GM12878 (cell line): ENCODE results near the gene CSAD. TPM values are rescaled to one million over a fixed set of nuclear protein-coding genes. Genes with fewer than 3 reads are reported as not detected.

ENCODE experiments used
- polyA plus RNA-seq, 11 experiments: library from polyadenylated mRNA; depleted of rRNA in 4 of 11; unstranded in 6 of 11; stranded (reverse) in 5 of 11; fragments of >200 nt; fragmentation: Nextera tagmentation in 4 of 11; fragmentation: Illumina TruSeq in 1 of 11; extraction: Ambion mirVana in 4 of 11; extraction: Trizol in 1 of 11; gene quantifications; 1 replicate in 1 of 11; 2 replicates in 10 of 11; pipeline versions ENCODE4 v1.2.1 to v1.2.3, GENCODE V29; 2011 to 2016; ENCODE audit warnings: inconsistent platforms in 2 of 11, missing spikeins in 2 of 11, low read depth in 1 of 11
- small RNA-seq: library from RNA; depleted of rRNA; stranded (forward); fragments of <200 nt; gene quantifications from one replicate; pipeline ENCODE3, GENCODE V24; 2014
- total RNA-seq, 4 experiments: library from RNA; depleted of rRNA in 3 of 4; stranded (reverse); fragments of >200 nt in 3 of 4; fragmentation: Illumina TruSeq in 1 of 4; extraction: Trizol in 1 of 4; gene quantifications; 2 replicates each; pipeline versions ENCODE4 v1.2.1 to v1.2.3, GENCODE V29; 2013 to 2021

Gene CSAD
- total and polyA plus RNA-seq, 10 of the 15 experiments (the other 5 are each of a cell fraction or from before 2014, with no cell fraction given) = 1.1 to 20.4 (median 6.2) TPM

Small RNA genes within 50 kb of the gene (small RNA-seq; reads per million reads assigned to genes)
- gene HIGD1AP1 = not detected
- not detected for gene RNU6-333P

Other genes with a start within 250 kb of the CSAD start
Only the 7 nearest of the 16 such genes appear.
- gene SPRYD3, start 101.5 kb downstream of the CSAD start, total RNA-seq (2014; rRNA removed) = 18.7 and 21.0 TPM in 2 replicates
- 10.4 and 11.2 TPM in 2 replicates for gene SPRYD3, start 101.5 kb downstream of the CSAD start, total RNA-seq (2014; rRNA removed; fragmentation: Illumina TruSeq; extraction: Trizol)
- 24.7 and 27.7 TPM in 2 replicates for gene SPRYD3, start 101.5 kb downstream of the CSAD start, total RNA-seq (2021)
- 12.4 and 19.4 TPM in 2 replicates for gene SPRYD3, start 101.5 kb downstream of the CSAD start, polyA plus RNA-seq (2011; rRNA removed)
- gene SPRYD3, start 101.5 kb downstream of the CSAD start, polyA plus RNA-seq (2014; fragmentation: Illumina TruSeq; extraction: Trizol) = 9.4 and 18.3 TPM in 2 replicates
- gene SPRYD3, start 101.5 kb downstream of the CSAD start, polyA plus RNA-seq (2014; fragmentation: Nextera tagmentation; extraction: Ambion mirVana) = 1 to 10 TPM; 2.3 to 3.5 TPM
- gene SPRYD3, start 101.5 kb downstream of the CSAD start, polyA plus RNA-seq (2014; rRNA removed) = 21.4 and 21.7 TPM in 2 replicates
- 10 to 100 TPM; 26.2 to 26.4 TPM for gene SPRYD3, start 101.5 kb downstream of the CSAD start, polyA plus RNA-seq (2016; fragmentation: Nextera tagmentation; extraction: Ambion mirVana)
- gene IGFBP6, start 83.3 kb downstream of the CSAD start, total RNA-seq (2014; rRNA removed) = 0.56 TPM in 1 of 2 replicates, not detected in the other
- not detected in 2 replicates for gene IGFBP6, start 83.3 kb downstream of the CSAD start, total RNA-seq (2014; rRNA removed; fragmentation: Illumina TruSeq; extraction: Trizol)
- gene IGFBP6, start 83.3 kb downstream of the CSAD start, total RNA-seq (2021) = 0.64 and 0.87 TPM in 2 replicates
- gene IGFBP6, start 83.3 kb downstream of the CSAD start, polyA plus RNA-seq (2011; rRNA removed) = 0.16 and 0.60 TPM in 2 replicates
- not detected in 2 replicates for gene IGFBP6, start 83.3 kb downstream of the CSAD start, polyA plus RNA-seq (2014; fragmentation: Illumina TruSeq; extraction: Trizol)
- gene IGFBP6, start 83.3 kb downstream of the CSAD start, polyA plus RNA-seq (2014; fragmentation: Nextera tagmentation; extraction: Ambion mirVana) = under 1 TPM in 1 of 2 experiments, not detected in 1; 0.09 TPM
- gene IGFBP6, start 83.3 kb downstream of the CSAD start, polyA plus RNA-seq (2014; rRNA removed) = 0.35 and 0.84 TPM in 2 replicates
- under 1 TPM; 0.44 to 0.80 TPM for gene IGFBP6, start 83.3 kb downstream of the CSAD start, polyA plus RNA-seq (2016; fragmentation: Nextera tagmentation; extraction: Ambion mirVana)
- gene SOAT2, start 77.4 kb downstream of the CSAD start, total RNA-seq (2014; rRNA removed) = 1.2 and 1.6 TPM in 2 replicates
- 0.60 and 0.67 TPM in 2 replicates for gene SOAT2, start 77.4 kb downstream of the CSAD start, total RNA-seq (2014; rRNA removed; fragmentation: Illumina TruSeq; extraction: Trizol)
- 1.6 and 1.9 TPM in 2 replicates for gene SOAT2, start 77.4 kb downstream of the CSAD start, total RNA-seq (2021)
- 0.24 and 0.30 TPM in 2 replicates for gene SOAT2, start 77.4 kb downstream of the CSAD start, polyA plus RNA-seq (2011; rRNA removed)
- 0.43 and 0.78 TPM in 2 replicates for gene SOAT2, start 77.4 kb downstream of the CSAD start, polyA plus RNA-seq (2014; fragmentation: Illumina TruSeq; extraction: Trizol)
- gene SOAT2, start 77.4 kb downstream of the CSAD start, polyA plus RNA-seq (2014; fragmentation: Nextera tagmentation; extraction: Ambion mirVana) = under 1 TPM; 0.08 to 0.33 TPM
- 1.7 and 2.4 TPM in 2 replicates for gene SOAT2, start 77.4 kb downstream of the CSAD start, polyA plus RNA-seq (2014; rRNA removed)
- gene SOAT2, start 77.4 kb downstream of the CSAD start, polyA plus RNA-seq (2016; fragmentation: Nextera tagmentation; extraction: Ambion mirVana) = under 1 TPM; 0.46 to 0.72 TPM
- 11.6 and 12.6 TPM in 2 replicates for gene ZNF740, start 203 bp downstream of the CSAD start, total RNA-seq (2014; rRNA removed)
- gene ZNF740, start 203 bp downstream of the CSAD start, total RNA-seq (2014; rRNA removed; fragmentation: Illumina TruSeq; extraction: Trizol) = 9.9 and 11.8 TPM in 2 replicates
- 29.0 and 33.6 TPM in 2 replicates for gene ZNF740, start 203 bp downstream of the CSAD start, total RNA-seq (2021)
- 29.5 and 30.9 TPM in 2 replicates for gene ZNF740, start 203 bp downstream of the CSAD start, polyA plus RNA-seq (2011; rRNA removed)
- 14.2 and 21.6 TPM in 2 replicates for gene ZNF740, start 203 bp downstream of the CSAD start, polyA plus RNA-seq (2014; fragmentation: Illumina TruSeq; extraction: Trizol)
- gene ZNF740, start 203 bp downstream of the CSAD start, polyA plus RNA-seq (2014; fragmentation: Nextera tagmentation; extraction: Ambion mirVana) = 1 to 10 TPM; 1.4 to 1.8 TPM
- 12.9 and 19.1 TPM in 2 replicates for gene ZNF740, start 203 bp downstream of the CSAD start, polyA plus RNA-seq (2014; rRNA removed)
- gene ZNF740, start 203 bp downstream of the CSAD start, polyA plus RNA-seq (2016; fragmentation: Nextera tagmentation; extraction: Ambion mirVana) = 1 to 10 TPM; 4.1 to 5.6 TPM
- gene ITGB7, start 26.3 kb upstream of the CSAD start, total RNA-seq (2014; rRNA removed) = 366 and 425 TPM in 2 replicates
- gene ITGB7, start 26.3 kb upstream of the CSAD start, total RNA-seq (2014; rRNA removed; fragmentation: Illumina TruSeq; extraction: Trizol) = 158 and 166 TPM in 2 replicates
- gene ITGB7, start 26.3 kb upstream of the CSAD start, total RNA-seq (2021) = 459 and 487 TPM in 2 replicates
- gene ITGB7, start 26.3 kb upstream of the CSAD start, polyA plus RNA-seq (2011; rRNA removed) = 130 and 234 TPM in 2 replicates
- 95.4 and 174 TPM in 2 replicates for gene ITGB7, start 26.3 kb upstream of the CSAD start, polyA plus RNA-seq (2014; fragmentation: Illumina TruSeq; extraction: Trizol)
- gene ITGB7, start 26.3 kb upstream of the CSAD start, polyA plus RNA-seq (2014; fragmentation: Nextera tagmentation; extraction: Ambion mirVana) = 10 to 100 TPM; 54.5 to 99.5 TPM
- 282 and 333 TPM in 2 replicates for gene ITGB7, start 26.3 kb upstream of the CSAD start, polyA plus RNA-seq (2014; rRNA removed)
- gene ITGB7, start 26.3 kb upstream of the CSAD start, polyA plus RNA-seq (2016; fragmentation: Nextera tagmentation; extraction: Ambion mirVana) = 100 to 1,000 TPM; 269 to 332 TPM
- gene RARG, start 51.3 kb upstream of the CSAD start, total RNA-seq (2014; rRNA removed) = 3.4 and 4.0 TPM in 2 replicates
- 3.0 and 3.9 TPM in 2 replicates for gene RARG, start 51.3 kb upstream of the CSAD start, total RNA-seq (2014; rRNA removed; fragmentation: Illumina TruSeq; extraction: Trizol)
- gene RARG, start 51.3 kb upstream of the CSAD start, total RNA-seq (2021) = 7.3 and 8.7 TPM in 2 replicates
- gene RARG, start 51.3 kb upstream of the CSAD start, polyA plus RNA-seq (2011; rRNA removed) = 4.5 and 8.1 TPM in 2 replicates
- gene RARG, start 51.3 kb upstream of the CSAD start, polyA plus RNA-seq (2014; fragmentation: Illumina TruSeq; extraction: Trizol) = 2.6 and 4.2 TPM in 2 replicates
- under 1 TPM; 0.27 to 0.60 TPM for gene RARG, start 51.3 kb upstream of the CSAD start, polyA plus RNA-seq (2014; fragmentation: Nextera tagmentation; extraction: Ambion mirVana)
- 7.2 and 8.0 TPM in 2 replicates for gene RARG, start 51.3 kb upstream of the CSAD start, polyA plus RNA-seq (2014; rRNA removed)
- gene RARG, start 51.3 kb upstream of the CSAD start, polyA plus RNA-seq (2016; fragmentation: Nextera tagmentation; extraction: Ambion mirVana) = 1 to 10 TPM; 3.8 to 6.0 TPM
- gene ESPL1, start 87.4 kb upstream of the CSAD start, total RNA-seq (2014; rRNA removed) = 28.4 and 28.5 TPM in 2 replicates
- gene ESPL1, start 87.4 kb upstream of the CSAD start, total RNA-seq (2014; rRNA removed; fragmentation: Illumina TruSeq; extraction: Trizol) = 17.9 and 20.1 TPM in 2 replicates
- gene ESPL1, start 87.4 kb upstream of the CSAD start, total RNA-seq (2021) = 54.4 and 61.9 TPM in 2 replicates
- gene ESPL1, start 87.4 kb upstream of the CSAD start, polyA plus RNA-seq (2011; rRNA removed) = 14.4 and 19.3 TPM in 2 replicates
- gene ESPL1, start 87.4 kb upstream of the CSAD start, polyA plus RNA-seq (2014; fragmentation: Illumina TruSeq; extraction: Trizol) = 19.0 and 28.6 TPM in 2 replicates
- gene ESPL1, start 87.4 kb upstream of the CSAD start, polyA plus RNA-seq (2014; fragmentation: Nextera tagmentation; extraction: Ambion mirVana) = 1 to 10 TPM; 2.1 to 2.2 TPM
- 30.8 and 31.4 TPM in 2 replicates for gene ESPL1, start 87.4 kb upstream of the CSAD start, polyA plus RNA-seq (2014; rRNA removed)
- gene ESPL1, start 87.4 kb upstream of the CSAD start, polyA plus RNA-seq (2016; fragmentation: Nextera tagmentation; extraction: Ambion mirVana) = 10 to 100 TPM; 21.1 to 21.2 TPM